NOMO-1 treated with DMSO at 0.1 percent for 48 hours (cell line): ENCODE data around the gene TOGARAM1.
A peak's percentile ranks its signal among the peaks of the same experiment; 100 is the strongest.

Source experiments
- DNase-seq: peaks from one replicate; lab custom pipeline; 2025; ENCODE audit not compliant: unreplicated experiment; lab: John Stamatoyannopoulos, UW

TOGARAM1 gene

DNA sequence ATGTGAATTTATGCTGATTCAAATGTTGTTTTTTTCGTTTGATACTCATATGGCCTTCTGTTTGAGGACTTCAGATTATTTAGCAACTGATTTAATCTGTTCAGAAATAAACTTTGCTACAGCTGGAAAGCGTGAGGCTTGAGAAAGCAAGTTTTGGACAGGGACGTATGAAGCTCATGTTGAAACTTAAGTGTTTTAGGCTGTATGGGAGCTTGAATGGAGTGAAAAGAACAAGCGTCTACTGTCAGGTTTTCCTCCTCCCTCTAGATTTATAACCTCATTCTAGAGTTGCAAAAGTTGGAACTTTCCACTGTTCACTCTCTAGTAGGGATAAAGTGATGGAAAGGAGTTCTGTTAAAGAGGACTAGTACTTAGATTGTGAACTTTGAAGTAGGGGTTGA, 123.0 kb downstream of the TOGARAM1 start:
- peak; percentile 11 for DNase-seq

DNA sequence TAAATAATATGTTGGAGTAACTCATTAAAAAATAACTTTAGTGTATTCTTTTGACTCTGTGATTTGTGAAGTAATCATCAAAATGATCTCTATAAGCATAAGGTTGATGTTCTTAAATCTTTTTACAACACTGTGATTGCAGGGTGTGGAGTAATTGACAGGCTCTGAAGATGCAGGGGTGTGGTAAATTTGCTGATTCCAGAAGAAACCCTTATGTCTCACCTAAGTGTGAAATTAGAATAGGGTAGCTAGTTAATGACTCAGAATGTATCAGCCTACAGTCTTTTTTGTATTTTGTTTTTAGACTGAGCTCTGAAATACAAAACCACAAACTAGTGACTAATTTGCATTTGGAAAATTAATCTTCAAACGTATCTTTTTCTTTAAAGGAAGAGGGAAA, 127.8 kb downstream of the TOGARAM1 start:
- DNase-seq = no peak

DNA sequence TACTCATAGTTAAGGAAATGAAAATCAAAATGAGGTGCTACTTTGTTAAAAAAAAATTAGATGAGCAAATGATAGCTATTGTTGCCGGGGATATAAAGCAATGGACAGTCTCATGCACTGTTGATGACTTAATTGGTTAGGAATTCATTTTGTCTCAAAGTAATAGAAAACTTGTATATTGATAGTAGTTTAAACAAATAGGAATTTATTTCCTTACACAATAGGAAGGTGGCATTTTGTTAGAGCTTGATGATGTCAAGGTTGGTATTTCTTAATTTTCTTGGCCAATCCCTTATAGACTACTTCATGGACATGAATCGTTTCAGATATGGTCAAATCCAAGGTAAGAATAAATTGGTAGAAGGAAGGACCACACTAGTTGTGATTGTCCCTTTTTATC, 129.7 kb downstream of the TOGARAM1 start:
- DNase-seq = no peak

DNA sequence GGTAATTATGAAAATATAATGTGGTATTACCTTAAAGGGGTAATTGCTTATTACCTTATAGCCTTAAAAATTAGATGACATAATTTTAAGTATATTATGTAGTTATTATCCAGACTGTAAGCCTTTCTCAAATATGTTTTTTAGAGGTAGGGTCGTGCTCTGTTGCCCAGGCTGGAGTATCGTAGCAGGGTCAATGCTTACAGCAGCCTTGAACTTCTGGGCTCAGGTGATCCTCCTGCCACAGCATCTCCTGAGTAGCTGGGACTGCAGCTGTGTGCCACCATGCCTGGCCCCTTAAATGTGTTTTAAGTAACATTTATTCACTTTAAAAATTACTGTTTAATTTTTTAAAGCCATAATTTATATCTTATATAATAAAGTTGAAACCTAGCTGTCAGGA, 132.3 kb downstream of the TOGARAM1 start:
- no peak for DNase-seq

DNA sequence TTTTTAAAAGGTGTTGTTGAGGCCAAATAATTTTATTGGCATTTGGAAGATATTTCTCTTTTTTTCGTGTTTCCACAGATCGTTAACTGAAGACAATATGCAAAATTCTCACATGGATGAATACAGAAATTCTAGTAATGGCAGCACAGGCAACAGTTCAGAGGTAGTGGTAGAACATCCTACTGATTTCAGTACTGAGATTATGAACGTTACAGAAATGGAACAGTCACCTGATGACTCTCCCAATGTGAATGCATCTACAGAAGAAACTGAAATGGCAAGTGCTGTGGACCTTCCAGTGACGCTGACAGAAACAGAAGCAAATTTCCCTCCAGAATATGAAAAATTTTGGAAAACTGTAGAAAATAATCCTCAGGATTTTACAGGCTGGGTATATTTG, 133.2 kb downstream of the TOGARAM1 start:
- no peak for DNase-seq

DNA sequence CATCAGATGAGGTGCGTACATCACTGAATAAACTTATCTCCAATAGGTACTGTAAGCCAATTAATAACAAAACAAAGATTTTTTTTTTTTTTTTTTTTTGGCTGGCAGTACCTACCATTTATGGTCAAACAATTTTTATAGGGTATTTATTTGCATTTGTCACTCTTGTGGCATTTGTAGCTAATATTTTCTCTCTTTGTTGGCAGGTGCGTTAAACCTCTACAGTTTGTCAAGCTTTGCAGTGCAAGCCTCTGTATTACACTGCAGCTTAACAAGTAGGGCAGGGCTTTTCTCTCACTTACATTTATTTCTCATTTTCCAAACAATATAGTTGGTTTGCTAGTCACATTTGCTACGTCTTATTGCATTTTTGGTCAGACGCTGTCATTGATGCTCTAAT, 134.2 kb downstream of the TOGARAM1 start:
- DNase-seq = no peak

DNA sequence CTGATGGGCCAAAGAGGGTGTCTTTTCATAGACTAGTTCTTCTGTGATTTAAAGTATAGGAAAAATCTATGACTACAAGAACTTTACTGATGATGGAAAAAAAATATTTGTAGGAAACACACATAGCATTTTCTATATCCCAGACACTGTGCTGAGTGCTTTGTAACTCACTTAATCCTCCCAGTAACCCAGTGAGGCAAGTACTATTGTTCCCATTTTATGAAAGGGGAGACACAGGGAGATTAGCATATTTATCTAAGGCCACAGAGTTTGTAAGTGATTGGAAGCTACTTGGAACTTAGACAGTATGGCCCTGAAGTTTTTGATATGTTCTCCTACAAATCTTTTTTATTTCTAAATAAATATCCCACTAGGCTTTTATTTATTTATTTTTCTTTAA, 141.8 kb downstream of the TOGARAM1 start:
- DNase-seq = no peak

DNA sequence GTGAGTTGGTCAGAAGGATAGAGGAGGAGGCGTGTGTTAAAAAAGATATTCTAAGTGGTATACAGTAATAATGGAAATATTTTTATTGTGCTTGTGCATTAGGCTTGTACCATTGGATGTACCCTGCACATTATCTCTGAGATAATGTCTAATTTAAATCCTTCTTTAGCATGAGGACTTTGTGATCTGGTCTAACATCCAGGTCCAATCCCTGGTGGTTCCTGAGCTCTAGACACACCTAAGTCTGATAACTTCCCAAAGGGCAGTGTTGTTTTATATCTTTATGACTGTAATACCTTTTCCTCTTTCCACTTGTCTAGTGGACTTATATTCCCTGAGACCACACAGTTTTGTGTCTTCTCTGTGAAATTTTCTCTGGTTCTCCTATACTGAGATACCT, 142.6 kb downstream of the TOGARAM1 start:
- DNase-seq = no peak

DNA sequence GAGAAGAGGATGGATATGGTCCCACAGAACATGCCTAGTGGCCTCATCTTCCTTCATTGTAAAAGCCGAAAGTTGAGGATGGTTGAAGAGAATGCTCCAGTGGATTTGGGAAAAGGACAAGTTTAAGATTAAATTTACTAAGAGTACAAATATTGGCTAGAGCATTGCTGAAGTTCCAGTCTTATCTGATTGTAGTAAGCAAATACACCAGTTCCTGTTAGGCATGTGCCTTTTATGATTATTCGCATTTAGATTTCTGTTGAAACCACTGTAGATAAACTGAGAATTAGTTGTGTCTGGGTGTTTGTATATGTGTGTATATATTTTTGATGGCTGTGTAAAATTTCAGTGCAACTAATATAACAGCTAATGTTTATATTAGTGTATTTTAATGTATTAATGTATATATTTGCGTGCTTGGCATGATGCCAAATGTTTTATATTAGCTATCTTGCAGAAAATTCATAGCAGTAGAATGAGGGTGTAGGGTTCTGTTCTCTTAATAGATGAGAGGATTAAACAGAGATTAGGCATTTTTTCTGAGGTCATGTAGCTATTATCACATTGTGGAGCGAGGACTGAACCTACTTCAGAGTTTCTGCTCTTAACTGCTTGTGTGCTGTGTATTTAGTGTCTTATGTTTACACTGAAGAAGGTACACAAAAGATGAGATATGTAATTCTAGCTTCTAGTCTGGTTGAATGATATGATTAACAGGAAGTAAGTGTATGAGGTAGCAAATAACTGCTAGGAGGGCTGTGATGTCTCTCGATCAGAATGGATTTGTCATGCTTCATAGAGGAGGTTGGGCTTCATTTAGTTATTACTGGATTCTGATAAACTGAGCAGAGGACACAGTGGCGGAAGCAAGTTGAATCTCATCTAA, 151.1 kb downstream of the TOGARAM1 start:
- no peak for DNase-seq

DNA sequence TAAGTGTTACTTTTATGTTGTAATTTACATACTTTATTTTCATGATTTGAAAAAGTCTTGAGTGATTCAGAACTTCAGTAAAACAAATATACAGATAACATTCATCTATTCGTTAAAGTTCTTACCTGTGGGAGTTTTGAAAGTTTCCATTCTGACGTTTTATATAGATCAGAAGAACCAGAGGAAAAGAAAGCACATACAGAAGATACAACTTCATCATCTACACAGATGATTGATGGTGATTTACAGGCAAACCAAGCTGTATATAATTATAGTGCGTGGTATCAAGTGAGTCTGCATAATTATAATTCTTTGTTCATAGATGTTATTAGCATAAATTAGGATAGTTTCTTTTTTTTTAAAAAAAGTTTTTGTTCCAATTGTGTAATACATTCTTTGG, 152.3 kb downstream of the TOGARAM1 start:
- DNase-seq = no peak

DNA sequence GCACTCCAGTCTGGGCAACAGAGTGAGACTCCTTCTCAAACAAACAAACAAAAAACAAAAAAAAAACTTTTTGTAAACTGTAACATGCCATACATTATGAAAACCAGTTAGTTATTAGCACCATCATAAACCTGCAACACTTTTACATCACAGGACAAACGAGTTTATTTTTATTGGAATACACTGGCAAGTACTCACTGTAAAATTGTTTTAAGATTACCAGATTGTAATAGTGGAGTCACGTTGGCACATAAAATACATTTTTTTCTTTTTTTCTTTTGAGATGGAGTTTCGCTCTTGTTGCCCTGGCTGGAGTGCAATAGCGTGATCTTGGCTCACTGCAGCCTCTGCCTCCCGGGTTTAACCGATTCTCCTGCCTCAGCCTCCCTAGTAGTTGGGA, 156.6 kb downstream of the TOGARAM1 start:
- no peak for DNase-seq

DNA sequence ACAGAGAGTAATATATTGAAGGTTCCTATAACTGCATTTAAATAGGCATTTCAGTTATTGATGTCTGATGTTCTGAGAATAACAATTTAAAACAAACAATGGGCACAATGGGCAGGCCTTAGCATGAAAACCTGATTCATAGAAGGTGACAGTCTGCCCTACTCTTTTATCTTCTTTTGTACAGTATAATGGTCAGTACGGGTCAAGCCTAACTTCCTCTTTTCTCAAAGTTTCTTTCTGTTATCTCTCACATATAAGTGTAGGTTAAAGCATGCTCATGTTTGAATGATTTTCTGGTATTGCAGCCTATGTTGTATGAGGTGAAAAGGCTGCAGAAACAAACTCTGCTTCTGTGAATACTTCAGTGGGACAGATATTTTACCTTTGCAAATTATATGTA, 158.1 kb downstream of the TOGARAM1 start:
- no peak for DNase-seq

DNA sequence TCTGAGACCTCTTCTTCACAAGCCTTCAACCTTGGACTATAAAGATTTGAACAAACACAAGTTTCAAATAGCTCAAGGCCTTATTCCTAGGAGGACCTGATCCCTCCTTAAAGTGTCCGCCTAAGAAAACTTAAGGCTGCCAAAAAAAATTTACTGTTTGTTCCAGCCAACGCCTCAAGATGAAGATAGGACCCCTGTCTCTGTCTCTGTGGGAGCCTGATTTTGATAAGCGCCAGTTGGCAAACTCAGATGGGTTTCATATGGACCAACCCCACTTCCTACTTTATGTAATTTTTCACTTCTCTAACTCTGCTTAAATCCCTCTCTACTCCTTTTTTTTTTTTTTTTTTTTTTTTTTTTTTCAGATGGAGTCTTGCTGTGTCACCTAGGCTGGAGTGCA, 161.3 kb downstream of the TOGARAM1 start:
- DNase-seq = no peak
